GM10266 (cell line): Measurements from ENCODE around the gene NRG2.

Source experiments
- DNase-seq: peaks from one replicate; pipeline ENCODE4 v3.0.0; 2012; ENCODE audit errors: extremely low spot score
- TF ChIP-seq, protein P1 (sequence below): IDR thresholded peaks from 2 replicates; pipeline ENCODE4 v1.5.1; 2012; ENCODE audit warnings: mild to moderate bottlenecking, low read depth; ENCODE audit not compliant: control insufficient read depth, insufficient read depth; ENCODE audit errors: missing control alignments

Gene NRG2

GRCh38 chr5:140035881-140036280 lies 7.2 kb downstream of the NRG2 start:
- TF ChIP-seq, protein P1, sequence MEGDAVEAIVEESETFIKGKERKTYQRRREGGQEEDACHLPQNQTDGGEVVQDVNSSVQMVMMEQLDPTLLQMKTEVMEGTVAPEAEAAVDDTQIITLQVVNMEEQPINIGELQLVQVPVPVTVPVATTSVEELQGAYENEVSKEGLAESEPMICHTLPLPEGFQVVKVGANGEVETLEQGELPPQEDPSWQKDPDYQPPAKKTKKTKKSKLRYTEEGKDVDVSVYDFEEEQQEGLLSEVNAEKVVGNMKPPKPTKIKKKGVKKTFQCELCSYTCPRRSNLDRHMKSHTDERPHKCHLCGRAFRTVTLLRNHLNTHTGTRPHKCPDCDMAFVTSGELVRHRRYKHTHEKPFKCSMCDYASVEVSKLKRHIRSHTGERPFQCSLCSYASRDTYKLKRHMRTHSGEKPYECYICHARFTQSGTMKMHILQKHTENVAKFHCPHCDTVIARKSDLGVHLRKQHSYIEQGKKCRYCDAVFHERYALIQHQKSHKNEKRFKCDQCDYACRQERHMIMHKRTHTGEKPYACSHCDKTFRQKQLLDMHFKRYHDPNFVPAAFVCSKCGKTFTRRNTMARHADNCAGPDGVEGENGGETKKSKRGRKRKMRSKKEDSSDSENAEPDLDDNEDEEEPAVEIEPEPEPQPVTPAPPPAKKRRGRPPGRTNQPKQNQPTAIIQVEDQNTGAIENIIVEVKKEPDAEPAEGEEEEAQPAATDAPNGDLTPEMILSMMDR, result no peak
- no peak for DNase-seq

DNA sequence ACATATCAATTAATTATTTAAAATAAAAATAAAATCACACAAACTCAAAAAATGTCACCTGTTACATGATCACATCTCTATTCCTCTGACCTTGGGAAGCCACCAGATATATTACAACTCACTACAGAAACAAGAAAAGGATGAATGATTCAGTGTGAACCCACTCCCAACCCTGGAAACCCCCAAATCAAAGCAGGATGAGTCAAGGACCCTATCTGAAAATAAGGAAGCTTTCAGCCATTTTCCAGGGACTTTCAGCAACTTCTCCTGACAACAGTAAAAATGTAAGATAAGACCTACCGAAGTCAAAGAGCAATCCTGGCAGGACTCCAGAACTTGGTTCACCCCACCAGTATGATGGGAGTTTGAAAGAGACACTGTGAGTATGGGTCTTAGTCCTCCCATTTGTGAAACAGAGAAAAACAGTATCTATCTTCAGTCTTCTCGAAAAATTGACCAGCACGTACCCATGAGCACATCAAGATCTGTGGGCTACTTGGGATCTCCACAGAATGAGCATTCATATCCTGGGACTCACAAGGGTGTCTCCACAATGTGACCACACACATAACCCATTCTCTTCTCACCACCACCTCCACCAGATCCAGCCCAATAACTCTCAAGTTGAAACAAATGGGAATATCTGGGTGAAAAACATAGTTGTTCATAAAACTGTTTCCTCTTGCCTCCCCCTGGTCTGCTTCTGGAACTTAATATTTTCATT lies 9.9 kb downstream of the NRG2 start:
- TF ChIP-seq, protein P1, result no peak
- no peak for DNase-seq

- TF ChIP-seq, protein P1, result no peak
- DNase-seq, result no peak
Observed at GRCh38 chr5:140032296-140032695, 10.8 kb downstream of the NRG2 start.

DNA sequence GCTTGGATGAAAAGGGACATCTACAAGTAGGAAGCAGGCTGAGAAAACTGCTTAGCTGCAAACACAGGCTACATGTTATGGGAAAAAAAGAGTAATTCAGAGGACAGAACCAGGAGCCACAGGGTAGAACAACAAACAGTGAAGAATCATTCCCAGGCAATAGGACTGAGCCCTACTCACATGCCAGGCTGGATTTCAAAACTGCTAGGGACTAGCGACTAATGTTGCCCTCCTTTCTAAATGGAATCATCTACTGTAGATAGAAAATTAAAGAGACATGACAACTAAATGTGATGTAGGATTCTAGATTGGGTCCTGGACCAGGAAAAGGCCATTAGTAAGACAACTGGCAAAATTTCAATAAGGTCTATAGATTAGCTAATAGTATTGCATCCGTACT lies 15.3 kb downstream of the NRG2 start:
- DNase-seq, result no peak
- TF ChIP-seq, protein P1, result no peak

DNA sequence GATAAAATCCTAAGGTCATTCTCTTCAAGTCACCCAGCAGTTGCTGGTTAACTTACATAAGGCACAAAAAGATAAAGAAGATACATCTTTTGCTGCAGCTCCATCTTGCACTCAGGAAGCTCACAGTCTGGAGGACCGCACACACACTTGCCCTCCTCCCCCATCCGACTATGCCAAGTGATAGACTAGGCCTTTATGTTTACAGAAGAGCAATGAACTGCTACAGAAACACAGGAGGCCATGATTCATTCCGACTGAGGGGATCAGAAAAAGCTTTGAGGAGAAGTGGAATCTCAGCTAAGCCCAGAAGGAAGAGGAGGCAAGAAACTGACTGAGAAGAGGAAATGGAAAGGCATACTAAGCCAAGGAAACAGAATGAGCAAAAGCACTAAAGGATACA lies 17.4 kb downstream of the NRG2 start:
- TF ChIP-seq, protein P1, result no peak
- DNase-seq, result no peak

GRCh38 chr5:140024928-140025327 lies 18.2 kb downstream of the NRG2 start:
- TF ChIP-seq, protein P1, result no peak
- no peak for DNase-seq

DNA sequence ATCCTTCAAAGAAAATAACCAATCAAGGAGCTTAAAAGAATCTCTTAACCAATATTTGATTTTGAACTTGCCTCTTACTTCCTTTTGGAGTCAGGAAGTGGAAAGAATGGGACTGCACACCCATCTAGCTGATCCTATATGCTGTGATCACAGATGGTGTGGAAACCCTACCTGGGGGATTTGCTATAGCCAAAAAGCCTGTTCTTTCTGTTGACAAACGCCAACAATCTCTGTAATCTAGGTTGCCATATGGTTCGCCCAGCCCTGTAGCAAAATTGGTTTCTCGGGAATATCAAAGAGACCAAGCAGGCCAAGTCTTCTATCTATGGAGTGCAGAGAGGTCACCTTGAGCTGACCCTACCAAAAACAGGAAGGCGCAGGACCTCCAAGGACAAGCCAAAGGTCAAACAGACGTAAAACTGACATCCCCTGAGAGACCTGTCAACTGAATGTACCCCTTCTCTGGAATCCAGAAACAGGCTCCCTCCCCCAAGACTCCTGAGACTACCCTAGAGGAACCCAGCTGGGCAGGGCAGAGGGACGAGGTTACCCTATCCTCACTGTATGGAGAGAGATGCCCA lies 19.4 kb downstream of the NRG2 start:
- no peak for DNase-seq
- TF ChIP-seq, protein P1, result no peak
